Measurements from ENCODE around the gene PUSL1.

The PUSL1 gene

GRCh38 chr1:1340791-1341548, 32.6 kb downstream of the PUSL1 start:
- ATAC-seq (no peak), DNase-seq (no peak)

- DNase-seq, result no peak
- ATAC-seq, result no peak
Measured at GRCh38 chr1:1341549-1342021, 33.2 kb downstream of the PUSL1 start.

GRCh38 chr1:1342061-1342562, 33.7 kb downstream of the PUSL1 start:
- no peak for ATAC-seq
- no peak for DNase-seq

- no peak for ATAC-seq
- DNase-seq, result no peak
Measured at GRCh38 chr1:1342584-1343115, 34.3 kb downstream of the PUSL1 start.

GRCh38 chr1:1343811-1344421, 35.5 kb downstream of the PUSL1 start:
- ATAC-seq, result no peak

GRCh38 chr1:1344655-1345361, 36.4 kb downstream of the PUSL1 start:
- ATAC-seq, result peak; percentile 77
- peak; percentile 69 for DNase-seq

More at GRCh38 chr1:1343811-1344421, 35.5 kb downstream of the PUSL1 start:
- DNase-seq, result no peak

- ATAC-seq, result no peak
- no peak for DNase-seq
Measured at GRCh38 chr1:1345384-1345783, 37.0 kb downstream of the PUSL1 start.

GRCh38 chr1:1345860-1346500, 37.6 kb downstream of the PUSL1 start:
- DNase-seq, result no peak
- ATAC-seq, result no peak

- DNase-seq, result no peak
- no peak for ATAC-seq
Measured at GRCh38 chr1:1346501-1346890, 38.1 kb downstream of the PUSL1 start.

- no peak for ATAC-seq
- DNase-seq, result no peak
Measured at GRCh38 chr1:1347026-1347595, 38.7 kb downstream of the PUSL1 start.

GRCh38 chr1:1347663-1348419, 39.4 kb downstream of the PUSL1 start:
- ATAC-seq, result no peak

GRCh38 chr1:1348420-1349255, 40.2 kb downstream of the PUSL1 start:
- ATAC-seq (peak; percentile 17), DNase-seq (no peak)

More at GRCh38 chr1:1347663-1348419, 39.4 kb downstream of the PUSL1 start:
- DNase-seq, result no peak

GRCh38 chr1:1349256-1350012, 41.0 kb downstream of the PUSL1 start, which contains the start of gene DVL1:
DVL1 (minus strand) TSS chr1:1349418; CDS start chr1:1349065, 353 bp downstream.
- ATAC-seq, result peak; percentile 74
- peak; percentile 82 for DNase-seq

- DNase-seq (no peak), ATAC-seq (no peak)
Measured at GRCh38 chr1:1351511-1352427, 43.4 kb downstream of the PUSL1 start.

GRCh38 chr1:1352786-1353388, 44.5 kb downstream of the PUSL1 start:
- ATAC-seq, result no peak
- no peak for DNase-seq

- DNase-seq, result no peak
Measured at GRCh38 chr1:1353389-1354151, 45.2 kb downstream of the PUSL1 start.

More at GRCh38 chr1:1353389-1354151, 45.2 kb downstream of the PUSL1 start:
- ATAC-seq, result no peak
